NOMO-1 treated with dmso at 0.1 percent for 144 hours (cell line): ENCODE data around the gene CETN3.
"Not testable (repeated sequence)": the region's sequence is repeated elsewhere in the genome, so short reads cannot be mapped to it uniquely, and the experiment has no call there.

Experiments used
- DNase-seq: peaks from one replicate; lab custom pipeline; 2025; ENCODE audit not compliant: unreplicated experiment; lab: John Stamatoyannopoulos, UW

CETN3 gene

DNA sequence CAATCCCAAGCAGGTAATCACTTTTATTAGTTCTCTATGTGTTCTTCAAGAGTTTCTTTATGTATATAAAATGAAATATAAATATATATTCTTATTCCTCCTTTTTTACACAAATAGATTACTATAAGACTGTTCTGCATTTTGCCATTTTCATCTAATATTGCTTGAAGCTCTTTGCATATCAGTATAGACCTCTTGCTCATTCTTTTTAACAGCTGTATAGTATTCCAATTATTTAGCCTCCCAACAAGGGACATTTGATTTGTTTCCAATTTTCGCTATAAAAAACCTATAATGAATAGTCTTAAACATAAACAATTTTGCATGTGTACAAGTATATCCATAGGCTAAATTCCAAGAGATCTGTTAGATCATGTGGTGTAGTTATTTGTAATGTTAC lies 25.2 kb downstream of the CETN3 start:
- no peak for DNase-seq

DNA sequence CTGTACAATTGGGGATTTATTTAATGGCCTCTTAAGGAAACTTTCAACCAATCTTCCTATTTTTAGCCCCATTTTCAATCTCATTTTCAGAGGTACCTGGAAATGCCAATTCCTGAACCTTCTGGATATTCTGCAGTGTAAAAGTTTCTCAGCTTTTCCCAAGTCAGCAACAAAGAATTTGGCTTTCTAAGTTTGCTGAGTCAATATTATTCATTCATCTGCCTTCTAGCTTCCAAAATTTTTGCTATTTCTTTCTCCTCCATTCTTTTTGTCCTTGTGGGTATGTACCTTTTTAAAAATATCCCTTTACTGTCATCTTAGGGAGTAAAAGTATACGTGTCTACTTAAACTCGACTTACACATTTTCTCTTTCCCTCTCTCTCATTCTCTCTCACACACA lies 25.7 kb downstream of the CETN3 start:
- DNase-seq = no peak

GRCh38 chr5:90381213-90381929 lies 28.2 kb downstream of the CETN3 start:
- DNase-seq = no peak

DNA sequence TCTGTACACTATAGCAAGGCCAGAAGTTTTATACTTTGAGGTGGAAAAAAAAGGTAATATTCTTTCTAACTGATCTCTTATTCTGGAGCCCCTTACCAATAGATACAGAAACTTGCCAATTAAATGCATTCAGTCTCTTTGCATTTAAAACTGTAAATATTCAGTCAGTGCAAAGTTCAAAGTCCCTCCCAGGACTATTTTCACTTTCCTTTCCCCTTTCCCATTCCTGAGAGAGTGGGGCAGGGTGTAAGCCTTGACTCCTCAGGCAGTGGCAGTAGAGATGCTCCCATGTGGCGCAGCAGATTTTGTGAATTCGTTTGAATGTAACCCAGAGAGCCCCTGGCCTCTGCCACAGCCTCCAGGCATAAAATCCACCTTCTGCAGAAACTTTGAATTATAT lies 29.9 kb downstream of the CETN3 start:
- DNase-seq = no peak

GRCh38 chr5:90378752-90379151 lies 30.8 kb downstream of the CETN3 start:
- no peak for DNase-seq

DNA sequence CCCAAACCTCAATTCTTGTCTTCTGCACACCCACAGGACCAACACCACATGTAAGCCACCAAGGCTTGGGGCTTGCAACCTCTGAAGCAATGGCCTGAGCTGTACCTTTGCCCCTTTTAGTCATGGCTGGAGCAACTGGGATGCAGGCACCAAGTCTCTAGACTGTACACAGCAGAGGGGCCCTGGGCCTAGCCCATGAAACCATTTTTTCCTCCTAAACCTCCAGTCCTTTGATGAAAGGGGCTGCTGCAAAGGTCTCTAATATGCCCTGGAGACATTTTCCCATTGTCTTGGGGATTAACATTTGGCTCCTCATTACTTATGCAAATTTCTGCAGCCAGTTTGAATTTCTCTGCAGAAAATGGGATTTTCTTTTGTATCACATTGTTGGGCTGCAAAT lies 38.3 kb downstream of the CETN3 start:
- DNase-seq = not testable (repeated sequence)

DNA sequence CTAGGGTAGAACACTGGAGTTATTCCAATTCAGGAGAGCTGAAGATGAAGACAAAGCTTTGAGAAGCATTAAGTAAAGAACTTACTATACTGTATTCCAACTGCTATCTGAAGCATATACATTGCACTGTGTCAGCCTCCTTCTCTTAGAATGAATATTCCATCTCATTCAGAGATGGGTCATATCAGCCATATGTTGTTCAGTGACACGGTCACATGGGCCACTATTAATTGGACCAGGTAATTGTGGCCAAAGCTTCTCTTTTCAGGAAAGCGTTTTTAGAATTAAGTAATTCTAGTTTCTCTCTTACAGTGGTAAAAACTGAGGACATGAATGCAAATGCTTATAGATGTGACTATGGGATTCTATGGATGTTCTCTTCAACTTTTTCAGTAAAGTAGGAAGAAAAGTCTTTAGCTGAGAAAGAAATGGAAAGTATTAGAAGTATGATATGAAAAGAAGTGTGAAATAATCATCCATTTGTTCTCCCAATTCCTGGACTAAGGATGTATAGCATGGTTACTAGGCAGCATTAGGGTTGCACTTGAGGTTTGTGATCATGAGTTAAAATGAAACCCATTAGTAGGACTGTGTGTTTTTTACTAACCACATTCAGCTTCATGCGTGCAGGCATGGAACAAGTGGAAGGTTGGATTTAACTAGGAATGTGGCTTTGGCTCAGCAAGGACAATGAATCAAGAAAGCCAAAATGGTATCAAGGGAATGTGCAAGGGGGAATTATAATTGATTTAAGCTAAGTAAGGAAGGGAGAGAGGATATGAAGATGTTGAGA lies 40.9 kb downstream of the CETN3 start:
- no peak for DNase-seq

GRCh38 chr5:90367879-90368278 lies 41.7 kb downstream of the CETN3 start:
- no peak for DNase-seq

DNA sequence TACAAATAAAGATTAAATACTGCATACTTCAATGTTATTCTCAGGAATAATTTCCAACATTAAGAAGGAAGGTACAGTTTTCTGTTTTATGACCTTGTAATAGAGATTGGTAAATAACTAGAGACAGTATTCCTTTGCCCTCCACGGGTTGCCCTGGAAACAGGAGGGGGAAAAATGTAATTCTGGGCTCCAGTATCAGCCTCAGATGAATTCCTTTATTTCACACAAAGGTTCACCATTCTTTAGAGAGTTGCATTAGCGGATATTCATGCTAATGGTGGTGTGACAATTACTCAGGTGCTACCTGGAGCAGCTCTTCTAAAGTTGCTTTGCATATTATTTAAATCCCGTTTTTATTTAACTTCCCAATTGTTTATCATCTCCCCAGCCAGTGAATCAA lies 42.6 kb downstream of the CETN3 start:
- no peak for DNase-seq

DNA sequence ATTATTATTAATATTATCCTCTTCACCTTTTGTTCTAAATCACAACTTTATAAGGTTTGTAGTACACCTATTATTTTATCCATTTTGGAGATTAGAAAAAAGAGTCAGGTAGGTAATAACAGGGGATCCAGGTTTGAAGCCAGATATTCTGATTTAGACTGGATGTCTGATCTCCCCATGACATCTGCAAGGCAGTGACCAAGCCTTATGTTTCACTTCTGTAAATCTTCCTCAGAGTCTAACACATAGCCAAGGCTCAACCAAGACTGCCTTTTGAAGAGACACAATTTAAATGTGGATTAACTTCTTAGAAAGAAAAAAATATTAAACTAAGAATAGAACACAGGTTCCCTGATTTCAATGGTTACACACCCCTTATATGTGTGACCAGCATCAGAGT lies 44.2 kb downstream of the CETN3 start:
- no peak for DNase-seq

DNA sequence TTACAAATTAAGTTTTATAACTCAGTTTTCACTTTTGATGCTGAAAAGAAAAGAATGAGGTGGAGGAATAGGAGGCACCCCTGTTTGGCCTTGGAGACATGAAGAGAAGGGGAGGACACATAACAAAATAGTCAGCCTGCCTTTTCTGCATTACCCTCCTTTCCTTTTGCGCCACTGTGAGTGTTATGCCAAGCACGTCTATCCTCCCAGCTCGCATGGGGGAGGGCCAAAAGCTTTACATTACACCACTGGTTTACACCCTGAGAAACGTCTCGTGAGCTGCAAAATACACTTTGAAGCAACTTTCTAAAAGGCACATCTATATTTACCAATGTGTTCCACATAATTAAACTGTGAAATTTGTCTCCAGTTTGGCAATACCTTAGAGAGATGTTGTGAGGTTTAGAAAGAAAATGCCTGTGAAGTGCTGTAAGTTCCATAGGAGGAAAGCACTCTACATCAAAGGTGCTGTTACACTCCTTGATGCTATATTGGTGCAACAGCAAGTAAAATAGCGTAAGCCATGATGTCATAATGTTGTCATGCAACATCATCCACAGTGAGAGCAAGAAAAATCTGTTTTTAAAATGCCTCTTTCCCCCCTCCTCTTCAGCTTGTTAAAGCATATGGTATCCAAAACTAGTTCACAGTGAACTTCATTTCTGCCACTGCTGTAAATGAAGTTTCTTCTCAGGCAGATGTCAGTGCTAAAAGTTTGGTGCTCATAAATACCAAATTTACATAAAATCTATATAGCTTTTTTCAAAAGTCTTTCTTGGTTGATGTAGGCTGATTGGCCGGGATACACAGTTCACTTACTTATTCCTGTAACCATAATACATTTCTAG lies 50.3 kb downstream of the CETN3 start:
- DNase-seq = no peak

- no peak for DNase-seq
Observed at GRCh38 chr5:90356622-90357021, 52.9 kb downstream of the CETN3 start.

DNA sequence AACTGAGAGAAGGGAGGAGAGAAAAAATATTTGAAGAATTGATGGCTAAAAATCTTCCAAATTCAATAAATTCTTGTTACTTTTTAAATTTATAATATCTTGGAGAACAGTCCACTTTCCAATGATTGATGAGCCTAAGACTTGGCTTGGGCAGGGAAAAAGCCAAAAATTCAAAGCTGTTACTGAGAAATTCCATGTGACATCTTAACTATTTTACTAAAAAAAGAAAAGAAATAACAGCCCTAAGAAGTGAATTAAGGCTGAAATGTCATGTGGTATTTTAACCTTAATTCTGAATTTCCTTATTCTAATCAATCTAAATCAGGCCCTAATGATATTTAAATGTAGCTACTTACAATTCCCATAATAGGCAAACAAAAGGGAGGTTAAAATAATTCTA lies 53.4 kb downstream of the CETN3 start:
- DNase-seq = no peak

DNA sequence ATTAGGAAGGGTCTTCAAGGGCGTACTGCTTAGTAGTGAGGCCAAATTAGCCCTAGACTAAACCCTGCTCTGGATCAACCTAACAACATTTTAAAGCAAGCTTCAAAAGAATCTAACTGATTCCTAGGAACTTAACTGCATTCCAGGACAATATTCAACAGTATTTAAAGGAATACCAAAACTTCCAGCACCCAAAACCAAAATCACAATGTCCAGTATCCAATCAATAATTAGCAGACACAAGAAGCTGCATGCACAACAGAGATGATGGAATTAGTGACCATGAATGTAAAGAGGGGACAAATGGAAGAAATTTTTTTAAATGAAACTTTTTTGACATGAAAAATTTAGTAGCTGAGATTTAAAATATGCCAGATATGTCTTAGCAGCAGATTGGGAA lies 53.9 kb downstream of the CETN3 start:
- no peak for DNase-seq

DNA sequence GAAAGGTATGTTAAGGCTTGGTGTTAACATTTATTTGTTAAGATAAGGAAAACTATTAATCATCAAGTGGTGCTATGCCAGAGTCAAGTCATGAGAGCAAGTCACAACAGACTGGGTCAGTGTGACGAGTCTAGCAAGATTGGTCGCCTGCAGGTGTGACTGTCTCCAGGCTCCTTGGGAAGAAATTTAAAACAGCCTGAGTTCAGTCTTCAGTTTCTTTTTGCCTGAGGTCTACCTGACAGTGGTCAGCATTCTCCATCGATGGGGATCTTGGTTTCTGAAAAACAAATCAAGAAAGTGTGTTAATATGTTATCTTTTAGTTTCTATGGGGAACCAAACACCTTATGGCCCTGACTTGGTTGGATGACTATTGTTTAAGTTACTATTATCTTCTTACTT lies 56.3 kb downstream of the CETN3 start:
- DNase-seq = no peak

DNA sequence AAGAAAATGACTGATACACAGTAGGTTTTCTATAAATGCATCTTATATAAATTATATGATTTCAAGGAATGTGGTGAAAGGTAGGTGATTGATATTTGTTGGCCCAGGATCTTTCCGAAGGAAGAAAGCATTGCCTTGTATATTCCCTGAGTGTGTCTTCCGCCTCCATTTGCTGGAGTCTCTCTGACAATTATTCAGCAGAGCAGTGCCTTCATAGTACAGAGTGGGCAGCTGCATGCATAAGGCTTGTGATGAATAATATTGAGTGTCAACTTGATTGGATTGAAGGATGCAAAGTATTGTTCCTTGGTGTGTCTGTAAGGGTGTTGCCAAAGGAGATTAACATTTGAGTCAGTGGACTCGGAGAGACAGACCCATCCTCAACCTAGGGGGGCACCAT lies 58.5 kb downstream of the CETN3 start:
- DNase-seq = no peak

DNA sequence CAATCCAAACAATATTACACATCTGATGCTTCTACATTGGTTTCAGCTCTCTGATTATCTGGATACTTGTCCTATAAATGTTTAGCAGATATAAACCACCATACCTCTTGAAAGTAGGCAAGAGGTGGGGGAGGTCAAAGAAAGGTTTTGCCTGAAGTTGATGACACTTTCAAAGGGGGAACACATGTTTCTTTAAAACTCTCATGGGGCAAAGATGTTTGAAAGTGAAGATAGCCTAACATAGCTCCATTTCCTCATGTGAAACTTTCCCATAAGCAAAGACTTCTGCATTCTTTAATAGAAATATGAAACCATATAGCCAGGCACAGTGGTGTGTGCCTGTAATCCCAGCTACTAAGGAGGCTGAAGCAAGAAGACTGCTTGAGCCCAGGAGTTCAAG lies 62.1 kb downstream of the CETN3 start:
- DNase-seq = no peak

DNA sequence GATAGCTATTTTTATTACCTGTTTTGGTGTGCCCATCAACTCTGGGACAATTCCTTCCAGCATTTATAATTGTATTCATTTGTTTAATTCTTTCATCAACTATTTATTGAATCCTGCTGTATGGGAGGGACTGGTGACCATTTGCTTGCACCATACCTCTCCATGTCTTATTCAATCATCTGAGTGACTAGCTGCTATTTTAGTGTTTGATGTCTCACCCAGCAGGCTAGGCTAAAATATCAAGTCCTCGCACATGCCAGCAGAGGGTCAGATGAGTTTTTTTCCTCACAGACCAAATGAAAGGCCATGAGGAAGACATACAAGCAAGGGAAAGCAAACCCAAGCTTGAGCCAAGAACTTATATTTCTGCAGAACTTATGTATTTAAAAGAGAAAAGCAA lies 63.9 kb downstream of the CETN3 start:
- DNase-seq = no peak

GRCh38 chr5:90344689-90345088 lies 64.9 kb downstream of the CETN3 start:
- no peak for DNase-seq

DNA sequence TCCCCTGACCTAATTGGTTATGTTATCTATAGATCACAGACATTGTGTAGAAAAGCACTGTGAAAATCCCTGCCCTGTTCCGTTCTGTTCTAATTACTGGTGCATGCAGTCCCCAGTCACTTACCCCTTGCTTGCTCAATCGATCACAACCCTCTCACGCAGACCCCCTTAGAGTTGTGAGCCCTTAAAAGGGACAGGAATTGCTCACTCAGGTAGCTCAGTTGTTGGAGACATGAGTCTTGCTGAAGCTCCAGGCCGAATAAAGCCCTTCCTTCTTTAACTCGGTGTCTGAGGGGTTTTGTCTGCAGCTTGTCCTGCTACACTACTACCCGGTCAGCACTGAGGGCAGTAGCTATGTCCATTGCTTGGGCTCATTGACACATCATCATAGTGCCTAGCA lies 65.8 kb downstream of the CETN3 start:
- DNase-seq = not testable (repeated sequence)

DNA sequence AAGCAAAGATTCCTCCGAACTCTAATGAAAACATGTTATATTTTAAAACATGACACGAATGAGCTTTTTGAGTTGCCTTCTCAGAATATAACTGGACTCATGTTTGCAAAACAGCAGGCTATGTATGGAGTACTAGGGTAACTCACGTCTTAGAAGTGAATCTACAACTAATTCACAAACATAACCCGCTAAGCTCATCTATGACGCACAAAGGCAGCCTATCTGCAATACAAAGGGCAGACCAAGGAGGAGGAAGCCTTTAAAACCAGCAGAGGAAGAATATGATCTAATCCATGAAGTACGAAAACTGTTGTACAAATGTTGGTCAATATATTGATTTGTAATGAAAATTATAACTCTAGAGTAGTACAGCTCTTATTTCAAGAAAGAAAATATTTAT lies 67.0 kb downstream of the CETN3 start:
- DNase-seq = no peak
